K562 (cell line): ENCODE measurements around the gene LGI4. TPM values are rescaled to one million over a fixed set of nuclear protein-coding genes. Genes with fewer than 3 reads are reported as not detected.

ENCODE experiments used
- ATAC-seq: fragments of 200-7000 bp; cut with Tn5 transposase; 3 replicates; pipeline ENCODE4 v1.9.1; 2020; ENCODE audit warnings: moderate library complexity
- BruUV-seq: library from RNA; stranded (reverse); fragments of 400-500 nt; replicated peaks from 2 replicates; lab custom pipeline; 2021; lab: Mats Ljungman, UMichigan
- CTCF ChIA-PET: fragments of 300-600 bp; formaldehyde crosslinking; extraction: SDS; loops from one replicate; lab custom pipeline; 2021; ENCODE audit warnings: low intra/inter-chr PET ratio; lab: Yijun Ruan, JAX
- POLR2A ChIA-PET: fragments of 300-600, 350-650 bp; sonication (Branson Sonifier 250); formaldehyde crosslinking; extraction: SDS; loops from one replicate; lab custom pipeline; 2021; ENCODE audit warnings: antibody characterized with exemption, inconsistent platforms; lab: Yijun Ruan, JAX
- DNase-seq, 4 experiments: peaks; one replicate each; pipeline versions ENCODE4 v3.0.0 to v3.0.0-alpha.2; 2011 to 2018; ENCODE audit warnings: low spot score in 3 of 4, mixed read lengths in 3 of 4; ENCODE audit errors: extremely low read depth in 1 of 4
- FAIRE-seq: peaks from 2 replicates; lab custom pipeline; 2011; peaks lifted over from hg19 to GRCh38; lab: Jason Lieb, UNC
- H2AFZ ChIP-seq: 2 replicates; pipeline ENCODE4 v1.6.0; 2011; ENCODE audit warnings: low read depth, low read length, control low read depth, inconsistent platforms
- H3K27ac ChIP-seq: fragments of 200-600 bp; 3 replicates; pipeline ENCODE4 v1.8.0; 2011; ENCODE audit warnings: low read depth, mild to moderate bottlenecking, control low read depth, inconsistent platforms, low read length, moderate library complexity, mixed read lengths; ENCODE audit errors: extremely low read depth
- H3K27me3 ChIP-seq, 2 experiments: fragments of 300-600 bp in 1 of 2; 2 replicates in 1 of 2; 3 replicates in 1 of 2; pipeline versions ENCODE4 v1.6.0 to v1.8.0; 2011; ENCODE audit warnings: inconsistent platforms in 2 of 2, low read length in 2 of 2, mild to moderate bottlenecking in 1 of 2, mixed read lengths in 1 of 2, moderate library complexity in 1 of 2; ENCODE audit not compliant: control insufficient read depth in 2 of 2, insufficient read depth in 2 of 2
- H3K36me3 ChIP-seq: fragments of 300-600 bp; 3 replicates; pipeline ENCODE4 v1.8.0; 2011; ENCODE audit warnings: mild to moderate bottlenecking, low read length, inconsistent platforms; ENCODE audit not compliant: control insufficient read depth, insufficient read depth
- H3K4me1 ChIP-seq, 2 experiments: fragments of 200-600 bp in 1 of 2; replicated peaks in 1 of 2; 2 replicates in 1 of 2; 3 replicates in 1 of 2; pipeline versions ENCODE4 v1.5.1 to v1.8.0; 2011; ENCODE audit warnings: inconsistent platforms in 2 of 2, low read length in 2 of 2, mild to moderate bottlenecking in 1 of 2, mixed read lengths in 1 of 2, moderate library complexity in 1 of 2; ENCODE audit not compliant: control insufficient read depth in 2 of 2, insufficient read depth in 2 of 2
- H3K4me2 ChIP-seq: 2 replicates; pipeline ENCODE4 v1.6.1; 2011; ENCODE audit warnings: low read length, control low read depth, inconsistent platforms, mixed read lengths; ENCODE audit not compliant: insufficient read depth
- H3K4me3 ChIP-seq: fragments of 200-600 bp; sonication (generic), shearing (Covaris generic); 2 replicates; pipeline ENCODE4 v1.5.1; 2016; ENCODE audit warnings: control low read depth, inconsistent platforms
- H3K79me2 ChIP-seq: fragments of 200-600 bp; 3 replicates; pipeline ENCODE4 v1.8.0; 2011; ENCODE audit warnings: low read length, inconsistent platforms; ENCODE audit not compliant: control insufficient read depth, insufficient read depth
- H3K9ac ChIP-seq, 2 experiments: 2 replicates each; pipeline versions ENCODE4 v1.6.0 to v1.6.1; 2011; ENCODE audit warnings: low read depth in 2 of 2, low read length in 2 of 2, control low read depth in 1 of 2, inconsistent platforms in 1 of 2, mild to moderate bottlenecking in 1 of 2, mixed read lengths in 1 of 2; ENCODE audit not compliant: insufficient read depth in 1 of 2
- H3K9me1 ChIP-seq: one replicate; pipeline ENCODE4 v1.6.0; 2011; ENCODE audit warnings: inconsistent platforms, mild to moderate bottlenecking, low read length, moderate library complexity; ENCODE audit not compliant: control insufficient read depth, insufficient read depth
- H3K9me3 ChIP-seq: replicated peaks from 2 replicates; pipeline ENCODE4 v1.5.1; 2011; ENCODE audit warnings: low read depth, low read length, inconsistent platforms; ENCODE audit not compliant: control insufficient read depth, insufficient read depth
- H4K20me1 ChIP-seq: replicated peaks from 2 replicates; pipeline ENCODE4 v1.6.1; 2011; ENCODE audit warnings: low read length, inconsistent platforms, mixed read lengths; ENCODE audit not compliant: control insufficient read depth, insufficient read depth
- ZBTB7A ChIP-seq: IDR thresholded peaks from 2 replicates; pipeline ENCODE4 v1.6.1; 2011; ENCODE audit warnings: low read depth, mild to moderate bottlenecking, low read length, moderate library complexity, borderline replicate concordance; ENCODE audit not compliant: control insufficient read depth
- ZNF507 ChIP-seq: conservative IDR thresholded peaks from 2 replicates; pipeline ENCODE4 v1.6.1; 2017; ENCODE audit warnings: missing genetic modification characterization, missing compliant biosample characterization
- WGBS: fragments of 100-300 bp; shearing (Covaris generic); methylation state at CpG from one replicate; pipeline ENCODE4 v1.1.6; 2016; ENCODE audit warnings: low coverage, mixed read lengths; ENCODE audit not compliant: insufficient coverage; ENCODE audit errors: missing lambda C conversion rate; 5-methylcytosine and 5-hydroxymethylcytosine counted together
- in situ Hi-C: fragments of 300-500 bp; cut with MboI; formaldehyde crosslinking; loops from 4 replicates; pipeline ENCODE4 v1.15.0; 2018; ENCODE audit warnings: inconsistent platforms, mixed read lengths
- intact Hi-C: fragments of 100-400 bp; cut with micrococcal nuclease; formaldehyde crosslinking; loops from 2 replicates; pipeline ENCODE4 v1.14.2; 2022
- polyA plus RNA-seq, 8 experiments: library from polyadenylated mRNA; depleted of rRNA in 4 of 8; stranded (reverse) in 5 of 8; unstranded in 3 of 8; fragments of >200 nt; fragmentation: Nextera tagmentation in 2 of 8; fragmentation: Illumina TruSeq in 1 of 8; extraction: Ambion mirVana in 2 of 8; extraction: Trizol in 1 of 8; gene quantifications; 2 replicates each; pipeline versions ENCODE4 v1.2.1 to v1.2.3, GENCODE V29; 2011 to 2014; ENCODE audit warnings: inconsistent platforms in 1 of 8, missing spikeins in 1 of 8
- total RNA-seq, 7 experiments: library from RNA; depleted of rRNA in 6 of 7; stranded (reverse); fragments of >200 nt in 6 of 7; fragmentation: Illumina TruSeq in 2 of 7; extraction: Trizol in 2 of 7; gene quantifications; 2 replicates each; pipeline versions ENCODE4 v1.2.1 to v1.2.3, GENCODE V29; 2011 to 2021; ENCODE audit warnings: low replicate concordance in 1 of 7

Gene LGI4
- total and polyA plus RNA-seq, 9 of the 15 experiments (the other 6 are each of a cell fraction or from before 2014, with no cell fraction given) = 0.14 to 0.30 (median 0.24) TPM; not detected in 4

DNA sequence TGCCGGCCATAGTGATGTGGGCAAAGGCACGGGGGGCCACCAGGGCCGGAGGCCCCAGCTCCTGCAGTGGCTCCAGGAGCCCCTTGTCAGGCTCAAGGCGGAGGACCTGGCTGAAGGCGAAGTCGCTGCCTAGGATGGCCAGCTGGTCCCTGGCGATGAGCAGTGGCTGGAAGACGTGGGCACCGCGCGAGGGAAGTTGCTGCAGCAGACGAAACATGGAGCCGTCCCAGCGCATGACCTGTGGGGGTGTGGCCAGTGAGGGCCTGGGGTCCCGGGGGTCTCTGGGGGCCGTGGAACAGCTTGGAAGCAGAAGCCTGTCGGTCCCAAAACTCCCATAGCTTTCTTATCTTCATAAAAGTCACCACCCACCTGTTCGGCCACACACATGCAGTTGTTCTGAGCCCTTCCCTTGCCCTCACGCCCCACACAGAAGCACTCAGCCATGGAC lies 9.6 kb downstream of the LGI4 start:
- POLR2A ChIA-PET = interaction anchor here (0.6 to 0.7 kb wide), 2 partner anchors 17 to 376 kb away, joined by 3 to 4 read pairs; no protein-coding TSS in a partner anchor
- Histone ChIP-seq H3K27me3 (peaks cover 0 to 10% of the 10 kb centered on the region in 2 experiments; a peak in 1 of 5 replicates), H3K4me2 (peak overlapping the region; percentile 92; the same call in 1 of the 2 replicates), H3K4me1 (peaks cover 8 to 34% of the 10 kb centered on the region in 2 experiments; a peak in 4 of 5 replicates), H3K9me3 (no peaks in the 10 kb centered on the region), H3K4me3 (no peak overlapping the region), H2AFZ (peak overlapping the region; percentile 99; the same call in 1 of the 2 replicates), H4K20me1 (no peaks in the 10 kb centered on the region), H3K9ac (peak overlapping the region in 1 of 2 experiments; percentile 59; a peak in 2 of 4 replicates), H3K9me1 (no peaks in the 10 kb centered on the region), H3K27ac (no peak overlapping the region), H3K79me2 (no peaks in the 10 kb centered on the region), H3K36me3 (no peaks in the 10 kb centered on the region)
- FAIRE-seq = no peak
- BruUV-seq = no TSS peak
- whole genome bisulfite sequencing = 74% methylated on average over 18 of the region's 19 CpGs
- no peak for ATAC-seq
- intact Hi-C loops (no loop called here), in situ Hi-C loops (loop anchor here (5.0 kb wide), 1 partner anchor 58 kb away; no protein-coding TSS in a partner anchor)
- no peak for DNase-seq
- TF ChIP-seq ZBTB7A (0 out of 2 replicates have a peak, but pooled peaks have one; percentile 17), ZNF507 (tag) (no peak)
- CTCF ChIA-PET = no interaction called here
